Heart left ventricle (tissue), 16 donors: Measurements from ENCODE around the gene RIC8B. TPM values are rescaled to one million over a fixed set of nuclear protein-coding genes. Genes with fewer than 3 reads are reported as not detected.

ENCODE experiments used
- ATAC-seq, 4 donors: fragments of 200-7000 bp; cut with Tn5 transposase; one replicate each; pipeline ENCODE4 v1.9.1; 2020 to 2022; ENCODE audit warnings: moderate library complexity in 4 of 4, mild to moderate bottlenecking in 3 of 4, moderate number of reproducible peaks in 1 of 4
- DNase-seq, 5 donors: peaks; one replicate each; pipeline ENCODE4 v3.0.0-alpha.2; 2020
- H3K27ac ChIP-seq, 12 donors: fragments of 200-600 bp; sonication (generic) in 4 of 12; one replicate each; pipeline versions ENCODE4 v1.5.0 to v1.8.0; 2016 to 2022; ENCODE audit warnings: mild to moderate bottlenecking in 2 of 12
- H3K27me3 ChIP-seq, 9 donors: fragments of 200-600 bp; sonication (generic) in 2 of 9; one replicate each; pipeline versions ENCODE4 v1.5.1 to v1.8.0; 2016 to 2022; ENCODE audit warnings: mild to moderate bottlenecking in 3 of 9
- H3K36me3 ChIP-seq, 9 donors: fragments of 200-600 bp; sonication (generic) in 2 of 9; one replicate each; pipeline versions ENCODE4 v1.5.0 to v1.8.0; 2018 to 2022; ENCODE audit warnings: mild to moderate bottlenecking in 2 of 9
- H3K4me1 ChIP-seq, 12 donors: fragments of 200-600 bp; sonication (generic) in 4 of 12; one replicate each; pipeline versions ENCODE4 v1.5.0 to v1.8.0; 2016 to 2022; ENCODE audit warnings: mild to moderate bottlenecking in 3 of 12
- H3K4me3 ChIP-seq, 12 donors: fragments of 200-600 bp; sonication (generic) in 4 of 12; one replicate each; pipeline versions ENCODE4 v1.5.0 to v1.8.0; 2017 to 2022; ENCODE audit warnings: mild to moderate bottlenecking in 9 of 12, moderate library complexity in 4 of 12
- H3K9me3 ChIP-seq, 12 donors: fragments of 200-600 bp; sonication (generic) in 4 of 12; one replicate each; pipeline versions ENCODE4 v1.5.0 to v1.8.0; 2016 to 2022; ENCODE audit warnings: mild to moderate bottlenecking in 1 of 12
- CTCF ChIP-seq, 12 donors: fragments of 200-600 bp; sonication (generic) in 4 of 12; IDR thresholded peaks; one replicate each; pipeline versions ENCODE4 v1.5.0 to v1.8.0; 2018 to 2022; ENCODE audit warnings: antibody characterized with exemption in 12 of 12, mild to moderate bottlenecking in 5 of 12
- POLR2A ChIP-seq, 2 donors: fragments of 450-650 bp; IDR thresholded peaks; one replicate each; pipeline ENCODE4 v1.6.1; 2017; ENCODE audit warnings: antibody characterized with exemption in 2 of 2, mild to moderate bottlenecking in 2 of 2, moderate library complexity in 2 of 2
- WGBS, 4 donors: extraction: QIAGEN DNeasy Blood & Tissue Kit in 2 of 4; methylation state at CpG; one replicate each; pipeline versions ENCODE4 v1.1.5 to v1.1.7; 2013 to 2018; 5-methylcytosine and 5-hydroxymethylcytosine counted together
- intact Hi-C, 10 donors: fragments of 100-400 bp; cut with DNase I; formaldehyde crosslinking; loops; one replicate each; pipeline versions ENCODE4 v1.11.1 to v1.14.2; 2022
- polyA plus RNA-seq, 2 donors: library from polyadenylated mRNA; stranded (reverse); fragments of 200-250 nt; gene quantifications; one replicate each; pipeline ENCODE4 v1.2.3, GENCODE V29; 2013
- total RNA-seq, 9 donors: library from RNA; depleted of rRNA in 2 of 9; stranded (reverse); fragments of >200 nt in 2 of 9; fragmentation: NEBNext Ultra II Directional in 3 of 9; extraction: Animal tissue kit (Norgen Biotek cat#: 25700) in 3 of 9; gene quantifications; one replicate each; pipeline versions ENCODE4 v1.1.0 to v1.2.4, GENCODE V29; 2016 to 2023
- donor health status: ischemic (EF 13 %, LVEDD 7.1; RV severe dilation, severe dysfunction).
- donor health status: healthy with polysubstance abuse.
- donor health status: DM: no; HTN: yes; CAD: no.
- donor health status: DM: no; HTN: no; CAD: no.
- donor health status: ischemic (EF 25% LVEDD 6.9; RV normal size, moderate dysfunction).
- donor health status: ischemic (EF 25% LVEDD 5.7; RV mildly dilated, moderate dysfunction).
- donor health status: healthy.
- donor health status: DM: yes; HTN: yes; CAD: no.
- donor health status: ischemic (EF 35%, LVEDD 5.7; RV mildly dilated, moderate dysfunction).
- donor health status: nonischemic (EF 11% LVEDD 7.7; RV severe dilation, severe dysfunction).
- donor health status: DM: yes; HTN: yes; CAD: no.
- donor health status: PGD.
- donor health status: ischemic (EF 29% LVEDD 5.4; RV normal size, mild dysfunction).
- donor health status: nonischemic (EF 23%, LVEDD 6.1; RV moderate dilation, normal function).

Gene RIC8B
- total and polyA plus RNA-seq, 11 donors: 6.1 to 27.5 (median 22.7) TPM

DNA sequence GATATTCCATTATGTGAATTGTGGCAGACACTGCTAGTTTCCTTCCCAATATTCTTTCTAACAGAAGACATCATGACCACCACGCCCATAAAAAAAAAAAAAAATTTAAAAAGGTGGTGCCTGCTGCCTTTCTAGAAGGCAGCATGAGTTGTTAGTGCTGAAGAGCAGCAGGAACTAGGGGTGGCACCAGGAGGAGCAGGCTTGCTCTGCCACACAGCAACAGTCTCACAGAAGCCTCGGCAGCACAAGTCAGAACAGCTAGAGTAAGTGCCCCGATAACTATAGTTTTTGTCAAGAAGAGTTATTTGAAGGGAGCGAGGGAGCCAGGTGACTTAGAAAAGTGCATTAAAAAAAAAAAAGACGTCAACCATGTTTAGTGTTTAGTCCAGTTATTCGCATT, 114.8 kb downstream of the RIC8B start:
- 87 to 90% (median 88%) methylated on average over 6 of the region's 6 CpGs for WGBS, 4 donors
- no peak for ATAC-seq
- peaks cover 0 to 7% (median 0%) of the 10 kb centered on the region in 12 donors for H3K4me1 ChIP-seq

GRCh38 chr12:106889950-106890626, 115.6 kb downstream of the RIC8B start:
- DNase-seq (no peak), ATAC-seq (no peak)
- intact Hi-C loops: no loop called here
- H3K36me3 ChIP-seq: peaks cover 0 to 36% (median 27%) of the 10 kb centered on the region in 9 donors
- no peaks in the 10 kb centered on the region for H3K9me3 ChIP-seq
- no peak overlapping the region for H3K4me3 ChIP-seq
- TF ChIP-seq CTCF (IDR thresholded peaks at IDR 0.05) (no peak), POLR2A (IDR thresholded peaks at IDR 0.05) (no peak)
- H3K4me1 ChIP-seq: peaks cover 0 to 7% (median 0%) of the 10 kb centered on the region in 12 donors
- no peak overlapping the region for H3K27ac ChIP-seq
- H3K27me3 ChIP-seq: peaks cover 0 to 22% (median 0%) of the 10 kb centered on the region in 9 donors
- 88 to 95% (median 92%) methylated on average over 4 of the region's 4 CpGs for WGBS, 4 donors

More for the DNA sequence above, 114.8 kb downstream of the RIC8B start:
- intact Hi-C loops: no loop called here
- peaks cover 0 to 22% (median 0%) of the 10 kb centered on the region in 9 donors for H3K27me3 ChIP-seq
- H3K27ac ChIP-seq: no peak overlapping the region
- no peak overlapping the region for H3K4me3 ChIP-seq
- H3K9me3 ChIP-seq: no peaks in the 10 kb centered on the region
- DNase-seq: no peak
- TF ChIP-seq CTCF (IDR thresholded peaks at IDR 0.05) (no peak), POLR2A (IDR thresholded peaks at IDR 0.05) (no peak)
- H3K36me3 ChIP-seq: peaks cover 0 to 44% (median 31%) of the 10 kb centered on the region in 9 donors

GRCh38 chr12:106892075-106892474, 117.6 kb downstream of the RIC8B start:
- Histone ChIP-seq H3K27ac (no peak overlapping the region), H3K9me3 (no peaks in the 10 kb centered on the region), H3K27me3 (peaks cover 0 to 32% (median 0%) of the 10 kb centered on the region in 9 donors), H3K4me3 (no peak overlapping the region), H3K36me3 (peaks cover 0 to 16% (median 7%) of the 10 kb centered on the region in 9 donors), H3K4me1 (peaks cover 0 to 7% (median 0%) of the 10 kb centered on the region in 12 donors)
- TF ChIP-seq CTCF (IDR thresholded peaks at IDR 0.05): no peak
- TF ChIP-seq POLR2A (IDR thresholded peaks at IDR 0.05): no peak
- intact Hi-C loops: no loop called here
- 74 to 79% (median 77%) methylated on average over 1 of the region's 1 CpG for WGBS, 4 donors
- no peak for DNase-seq
- ATAC-seq: no peak

DNA sequence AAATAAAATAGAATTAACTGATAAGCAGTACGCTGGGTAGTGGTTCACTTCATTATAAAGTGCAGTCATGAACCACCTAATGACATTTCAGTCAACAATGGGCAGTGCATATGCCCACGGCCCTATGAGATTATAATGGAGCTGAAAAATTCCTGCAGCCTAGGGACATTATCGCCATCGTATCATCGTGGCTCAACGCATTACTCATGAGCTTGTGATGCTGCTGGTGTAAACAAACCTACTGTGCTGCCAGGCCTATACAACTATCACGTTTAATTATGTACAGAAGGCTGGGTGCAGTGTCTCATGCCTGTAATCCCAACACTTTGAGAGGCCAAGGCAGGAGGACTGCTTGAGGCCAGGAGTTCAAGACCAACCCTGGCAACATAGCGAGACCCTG, 119.0 kb downstream of the RIC8B start:
- intact Hi-C loops: no loop called here
- Histone ChIP-seq H3K27me3 (peaks cover 0 to 43% (median 0%) of the 10 kb centered on the region in 9 donors), H3K36me3 (peaks cover 0 to 3% (median 0%) of the 10 kb centered on the region in 9 donors), H3K4me3 (no peak overlapping the region), H3K27ac (no peak overlapping the region), H3K4me1 (peaks cover 0 to 6% (median 0%) of the 10 kb centered on the region in 12 donors), H3K9me3 (no peaks in the 10 kb centered on the region)
- TF ChIP-seq CTCF (IDR thresholded peaks at IDR 0.05) (no peak), POLR2A (IDR thresholded peaks at IDR 0.05) (no peak)
- DNase-seq (no peak), ATAC-seq (no peak)
- WGBS, 4 donors: 81 to 94% (median 92%) methylated on average over 8 of the region's 8 CpGs
